WTC11 (cell line): ENCODE data around the gene UBAP2L. TPM values are rescaled to one million over a fixed set of nuclear protein-coding genes. Genes with fewer than 3 reads are reported as not detected.

ENCODE experiments used
- ATAC-seq: fragments of 200-7000 bp; cut with Tn5 transposase; 2 replicates; pipeline ENCODE4 v1.10.0; 2021; ENCODE audit warnings: mild to moderate bottlenecking, moderate library complexity
- CTCF ChIA-PET: fragments of 300-600 bp; sonication (Branson Sonifier 250); formaldehyde crosslinking; loops from one replicate; lab custom pipeline; 2021; ENCODE audit warnings: antibody characterized with exemption; lab: Charles Lee
- POLR2A ChIA-PET: fragments of 350-600 bp; sonication (Branson Sonifier 250); formaldehyde crosslinking; loops from one replicate; lab custom pipeline; 2021; ENCODE audit warnings: antibody characterized with exemption; lab: Charles Lee
- DNase-seq: peaks from one replicate; pipeline ENCODE4 v3.0.0; 2021; ENCODE audit warnings: low spot score
- H3K27ac Mint-ChIP-seq: 2 replicates; pipeline ENCODE4 v1.8.0; 2021; ENCODE audit warnings: mixed read lengths
- H3K27me3 Mint-ChIP-seq: 2 replicates; pipeline ENCODE4 v1.8.0; 2021; ENCODE audit warnings: low read depth, mild to moderate bottlenecking, moderate library complexity, mixed read lengths
- H3K36me3 Mint-ChIP-seq: 2 replicates; pipeline ENCODE4 v1.8.0; 2021; ENCODE audit warnings: mixed read lengths
- H3K4me1 Mint-ChIP-seq: 2 replicates; pipeline ENCODE4 v1.8.0; 2022; ENCODE audit warnings: mixed read lengths
- H3K4me3 Mint-ChIP-seq: 2 replicates; pipeline ENCODE4 v1.8.0; 2021; ENCODE audit warnings: mild to moderate bottlenecking, moderate library complexity, mixed read lengths
- H3K9me3 Mint-ChIP-seq: 2 replicates; pipeline ENCODE4 v1.8.0; 2021; ENCODE audit warnings: mixed read lengths
- ARID4B ChIP-seq: sonication (generic); formaldehyde crosslinking; IDR thresholded peaks from 2 replicates; pipeline ENCODE4 v1.8.0; 2023; ENCODE audit warnings: missing genetic modification reagents, mild to moderate bottlenecking, borderline replicate concordance
- CBFB ChIP-seq: sonication (generic); formaldehyde crosslinking; IDR thresholded peaks from 2 replicates; pipeline ENCODE4 v1.8.1; 2022; ENCODE audit warnings: mild to moderate bottlenecking, low read depth, missing genetic modification reagents
- CREM ChIP-seq: sonication (generic); formaldehyde crosslinking; IDR thresholded peaks from 2 replicates; pipeline ENCODE4 v1.8.1; 2022; ENCODE audit warnings: mild to moderate bottlenecking, missing genetic modification reagents, moderate library complexity
- E2F1 ChIP-seq: sonication (generic); formaldehyde crosslinking; IDR thresholded peaks from 2 replicates; pipeline ENCODE4 v1.8.0; 2022; ENCODE audit warnings: mild to moderate bottlenecking, missing genetic modification reagents
- E2F4 ChIP-seq: sonication (generic); formaldehyde crosslinking; IDR thresholded peaks from 2 replicates; pipeline ENCODE4 v1.8.1; 2022; ENCODE audit warnings: low read depth, mild to moderate bottlenecking, moderate library complexity, missing genetic modification reagents, borderline replicate concordance
- ESRRA ChIP-seq: sonication (generic); formaldehyde crosslinking; IDR thresholded peaks from 2 replicates; pipeline ENCODE4 v1.8.1; 2022; ENCODE audit warnings: mild to moderate bottlenecking, missing genetic modification reagents, borderline replicate concordance
- ETV6 ChIP-seq: sonication (generic); formaldehyde crosslinking; IDR thresholded peaks from 2 replicates; pipeline ENCODE4 v1.8.1; 2022; ENCODE audit warnings: mild to moderate bottlenecking, missing genetic modification reagents
- FOXK1 ChIP-seq: sonication (generic); formaldehyde crosslinking; IDR thresholded peaks from 2 replicates; pipeline ENCODE4 v1.8.0; 2022; ENCODE audit warnings: mild to moderate bottlenecking, moderate library complexity, missing genetic modification reagents
- JUN ChIP-seq: sonication (generic); formaldehyde crosslinking; IDR thresholded peaks from 2 replicates; pipeline ENCODE4 v1.8.0; 2023; ENCODE audit warnings: mild to moderate bottlenecking, missing genetic modification reagents
- NFE2L1 ChIP-seq: sonication (generic); formaldehyde crosslinking; IDR thresholded peaks from 2 replicates; pipeline ENCODE4 v1.8.1; 2023; ENCODE audit warnings: missing genetic modification reagents
- NR2C2 ChIP-seq: sonication (generic); formaldehyde crosslinking; IDR thresholded peaks from 2 replicates; pipeline ENCODE4 v1.8.0; 2022; ENCODE audit warnings: mild to moderate bottlenecking, missing genetic modification reagents
- RELA ChIP-seq: sonication (generic); formaldehyde crosslinking; IDR thresholded peaks from 2 replicates; pipeline ENCODE4 v1.8.1; 2022; ENCODE audit warnings: missing genetic modification reagents, mild to moderate bottlenecking, borderline replicate concordance
- TEAD1 ChIP-seq: sonication (generic); formaldehyde crosslinking; IDR thresholded peaks from 2 replicates; pipeline ENCODE4 v1.8.0; 2022; ENCODE audit warnings: mild to moderate bottlenecking, missing genetic modification reagents
- ZNF121 ChIP-seq: sonication (generic); formaldehyde crosslinking; IDR thresholded peaks from 2 replicates; pipeline ENCODE4 v1.8.0; 2023; ENCODE audit warnings: missing genetic modification reagents
- ZNF425 ChIP-seq: fragments of 250-450 bp; sonication (Bioruptor Pico); conservative IDR thresholded peaks from 2 replicates; pipeline ENCODE4 v1.9.0; 2021; ENCODE audit warnings: mild to moderate bottlenecking
- ZSCAN18 ChIP-seq: fragments of 250-450 bp; sonication (Bioruptor Pico); IDR thresholded peaks from 2 replicates; pipeline ENCODE4 v2.1.2; 2022; ENCODE audit warnings: mild to moderate bottlenecking, moderate library complexity
- total RNA-seq: library from RNA; stranded (reverse); gene quantifications from 3 replicates; pipeline ENCODE4 v1.2.3, GENCODE V29; 2021

The UBAP2L gene
- total RNA-seq, 1 experiment from 2014 or later, result 205 TPM

GRCh38 chr1:154181944-154182343 lies 38.8 kb upstream of the UBAP2L start (continued):
- TF ChIP-seq ZSCAN18, result no peak
- no peak for TF ChIP-seq NR2C2 (CRISPR knock-in tag)

- no peaks in the 10 kb centered on the region for H3K27me3 Mint-ChIP-seq
- H3K4me3 Mint-ChIP-seq, result peak overlapping the region; percentile 100
- ChIA-PET POLR2A (interaction anchor here (1.4 kb wide), 1 partner anchor 38 kb away, joined by 8 read pairs; the partner anchor contains the start of gene UBAP2L), CTCF (interaction anchor here (0.6 to 1.5 kb wide), 3 partner anchors 38 to 90 kb away, joined by 4 to 5 read pairs (median 4); partner anchors contain the start of genes HAX1 and UBAP2L)
- peak; percentile 10 for ATAC-seq
- H3K27ac Mint-ChIP-seq, result peak overlapping the region; percentile 100
- peaks cover 9% of the 10 kb centered on the region for H3K36me3 Mint-ChIP-seq
- H3K4me1 Mint-ChIP-seq, result peaks cover 64% of the 10 kb centered on the region
- peak; percentile 39 for DNase-seq
- no peaks in the 10 kb centered on the region for H3K9me3 Mint-ChIP-seq
- no peak for TF ChIP-seq CBFB (CRISPR knock-in tag)
- TF ChIP-seq ZNF425 (CRISPR knock-in tag), result no peak
- 0 out of 2 replicates have a peak, but pooled peaks have one; percentile 58 for TF ChIP-seq ESRRA (CRISPR knock-in tag)
- TF ChIP-seq RELA (CRISPR knock-in tag), result 0 out of 2 replicates have a peak, but pooled peaks have one; percentile 56
- TF ChIP-seq, all 79 proteins: peak for 2
Measured at GRCh38 chr1:154182344-154183045, 38.3 kb upstream of the UBAP2L start.

GRCh38 chr1:154183046-154183915 lies 37.5 kb upstream of the UBAP2L start:
- no peaks in the 10 kb centered on the region for H3K27me3 Mint-ChIP-seq
- peaks cover 63% of the 10 kb centered on the region for H3K4me1 Mint-ChIP-seq
- no peaks in the 10 kb centered on the region for H3K9me3 Mint-ChIP-seq
- CTCF ChIA-PET, result interaction anchor here (0.6 kb wide), 1 partner anchor 153 kb away, joined by 3 read pairs; no protein-coding TSS in a partner anchor
- DNase-seq, result peak; percentile 99
- H3K27ac Mint-ChIP-seq, result peak overlapping the region; percentile 100
- peak overlapping the region; percentile 100 for H3K4me3 Mint-ChIP-seq
- ATAC-seq, result peak; percentile 94
- POLR2A ChIA-PET, result interaction anchor here (1.4 kb wide), 1 partner anchor 37 kb away, joined by 8 read pairs; the partner anchor contains the start of gene UBAP2L
- H3K36me3 Mint-ChIP-seq, result peaks cover 9% of the 10 kb centered on the region
- TF ChIP-seq ETV6 (CRISPR knock-in tag) (peak; percentile 95; the same call in 1 of the 2 replicates), JUN (CRISPR knock-in tag) (0 out of 2 replicates have a peak, but pooled peaks have one; percentile 39), TEAD1 (CRISPR knock-in tag) (peak; percentile 91), ZNF121 (CRISPR knock-in tag) (0 out of 2 replicates have a peak, but pooled peaks have one; percentile 29), ARID4B (CRISPR knock-in tag) (peak; percentile 91; the same call in 1 of the 2 replicates), E2F4 (CRISPR knock-in tag) (peak; percentile 90), CREM (CRISPR knock-in tag) (peak; percentile 97), FOXK1 (CRISPR knock-in tag) (peak; percentile 93), NFE2L1 (CRISPR knock-in tag) (peak; percentile 92; the same call in 1 of the 2 replicates), E2F1 (CRISPR knock-in tag) (peak; percentile 88), RELA (CRISPR knock-in tag) (peak; percentile 36; the same call in 1 of the 2 replicates)
